HG02943 (cell line): ENCODE measurements around the gene MYO1D.
A peak's percentile ranks its signal among the peaks of the same experiment; 100 is the strongest.

Experiments
- ATAC-seq: cut with Tn5 transposase; IDR thresholded peaks from one replicate; pipeline ENCODE4 v1.9.1; 2021; ENCODE audit warnings: mild to moderate bottlenecking, low read depth, moderate library complexity; ENCODE audit not compliant: unreplicated experiment

MYO1D gene

DNA sequence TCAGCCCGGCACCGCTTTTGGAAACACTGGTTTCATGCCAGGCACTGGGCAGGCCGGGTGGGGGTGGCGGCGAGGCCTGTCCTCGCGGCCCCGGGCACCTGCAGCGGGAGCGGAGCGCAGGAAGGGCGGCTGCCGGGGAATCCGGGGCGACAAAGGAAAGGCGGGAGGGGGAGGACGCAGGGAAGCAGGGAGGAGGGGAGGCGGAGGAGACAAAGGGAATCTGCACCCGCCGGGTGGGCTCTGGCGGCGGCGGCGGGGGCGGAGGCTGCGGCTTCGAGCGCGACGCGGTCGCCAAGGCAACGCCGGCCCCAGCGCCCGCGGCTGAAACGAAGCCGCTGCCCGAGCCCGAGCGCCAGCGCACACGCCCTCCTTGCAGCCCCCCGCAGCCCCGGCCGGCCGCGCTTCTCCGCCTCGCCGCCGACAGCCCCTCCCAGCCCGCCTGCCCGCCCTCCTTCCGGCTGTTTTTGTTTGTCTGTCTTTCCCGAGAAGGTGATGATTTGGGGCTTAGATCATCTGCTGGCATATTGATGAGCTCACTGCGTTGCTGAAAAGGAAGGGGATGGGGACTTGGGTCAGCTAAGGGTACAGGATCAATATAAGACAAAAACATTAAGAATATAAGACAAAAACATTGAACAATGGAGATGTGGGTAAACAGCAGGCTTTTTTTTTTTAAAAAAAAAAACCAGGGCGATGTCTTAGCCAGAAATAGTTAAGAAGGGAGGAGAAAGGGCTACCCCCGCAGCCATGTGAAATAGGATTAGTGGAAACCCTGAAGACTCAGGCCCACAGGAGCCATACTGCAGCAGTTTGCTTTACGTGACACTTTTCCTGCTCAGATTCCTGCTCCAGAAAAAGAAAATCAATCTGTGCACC, 357.5 kb downstream of the MYO1D start:
- no peak for ATAC-seq

DNA sequence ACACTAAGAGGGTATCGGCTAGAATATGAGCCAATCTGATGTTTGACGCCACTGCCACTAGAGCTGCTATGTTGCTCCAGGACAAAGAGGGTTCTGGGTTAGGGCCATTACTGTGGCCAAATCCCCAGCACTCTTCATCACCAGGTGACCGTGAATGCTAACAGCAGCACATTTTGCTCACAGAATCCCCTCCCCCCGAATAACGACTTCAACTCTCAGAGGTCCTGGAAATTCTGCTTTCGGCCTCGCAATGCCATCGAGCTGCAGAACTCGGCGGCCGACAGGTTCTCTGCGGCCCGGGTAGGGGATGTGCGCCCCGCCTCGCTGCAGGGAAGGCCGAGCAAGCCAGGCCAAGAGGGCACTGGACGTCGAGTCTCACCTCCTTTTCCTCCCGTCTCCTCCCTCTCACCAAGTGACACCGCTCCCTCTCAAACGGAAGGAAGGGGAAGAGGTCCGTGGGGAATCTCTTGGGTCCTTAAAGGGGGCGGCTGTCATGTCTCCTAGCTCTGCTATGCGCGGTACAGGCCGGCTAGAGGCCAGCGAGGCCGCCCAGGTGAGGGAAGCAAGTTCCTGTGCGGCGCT, 358.2 kb downstream of the MYO1D start:
- ATAC-seq = no peak

DNA sequence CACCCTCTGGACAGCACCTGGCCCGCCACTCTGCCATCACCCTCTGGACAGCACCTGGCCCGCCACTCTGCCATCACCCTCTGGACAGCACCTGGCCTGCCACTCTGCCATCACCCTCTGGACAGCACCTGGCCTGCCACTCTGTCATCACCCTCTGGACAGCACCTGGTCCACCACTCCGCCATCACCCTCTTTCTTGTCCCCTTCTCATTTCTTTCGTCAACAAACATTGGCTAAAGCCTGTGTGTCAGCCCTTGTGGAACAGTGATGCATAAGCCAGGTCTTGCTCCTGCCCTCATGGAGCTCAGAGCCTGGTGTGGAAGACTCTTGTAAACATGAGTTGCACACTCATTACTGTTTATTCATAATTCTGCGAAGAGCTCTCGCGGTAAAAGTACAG, 358.9 kb downstream of the MYO1D start:
- ATAC-seq = no peak

DNA sequence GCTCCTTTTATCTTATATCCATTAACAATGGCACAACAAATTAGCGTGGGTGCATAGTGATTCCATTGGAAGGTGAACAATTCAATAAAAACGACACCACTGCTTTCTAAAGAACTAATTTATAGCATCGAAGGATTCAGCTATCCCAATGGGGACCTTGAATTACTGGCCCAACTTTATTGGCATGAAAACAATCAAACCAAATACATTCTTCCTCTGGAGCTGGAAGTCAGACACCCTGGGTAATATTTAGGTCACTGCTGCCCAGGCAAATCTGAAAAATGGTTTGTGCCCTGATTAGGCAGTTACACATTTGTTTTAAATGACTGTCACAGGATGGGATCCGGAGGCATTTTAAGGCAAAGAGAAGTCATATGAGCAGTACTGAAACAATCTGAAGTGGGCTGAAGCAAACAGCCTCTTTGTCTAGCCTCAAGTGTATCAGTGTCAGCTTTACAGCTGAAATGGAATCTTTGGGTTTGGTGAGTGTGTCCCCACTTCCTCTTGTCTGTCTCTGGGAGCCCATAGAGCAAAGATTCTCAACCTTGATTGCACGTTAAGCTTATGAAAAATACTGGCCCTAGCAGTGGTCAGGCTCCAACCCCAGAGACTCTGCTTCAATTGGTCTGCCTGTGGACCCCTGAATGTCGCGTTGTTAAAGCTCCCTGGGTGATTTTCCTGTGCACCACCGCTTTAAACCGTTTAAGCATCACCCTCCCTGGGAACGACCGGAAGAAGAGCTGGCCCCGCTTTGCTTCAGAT, 359.8 kb downstream of the MYO1D start:
- no peak for ATAC-seq

DNA sequence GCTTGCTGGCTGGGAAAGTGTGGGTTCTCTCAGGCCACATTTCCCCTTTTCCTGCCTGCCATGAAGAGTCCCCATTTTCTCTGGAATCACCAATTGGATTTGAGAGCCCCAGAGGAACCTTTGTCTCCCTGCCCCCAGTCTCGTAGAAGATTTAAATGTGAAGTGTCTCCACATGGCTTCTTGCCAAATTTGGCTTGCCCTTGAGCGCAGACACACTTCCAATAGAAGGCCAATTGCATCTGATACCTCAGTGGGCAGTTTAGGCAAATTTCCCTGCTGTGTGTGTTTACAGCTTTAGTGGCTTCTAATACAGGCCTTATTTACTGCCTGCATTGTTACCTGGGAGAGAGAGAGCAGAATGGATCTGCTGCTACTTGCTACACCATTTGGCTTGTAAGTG, 360.5 kb downstream of the MYO1D start:
- ATAC-seq = no peak

DNA sequence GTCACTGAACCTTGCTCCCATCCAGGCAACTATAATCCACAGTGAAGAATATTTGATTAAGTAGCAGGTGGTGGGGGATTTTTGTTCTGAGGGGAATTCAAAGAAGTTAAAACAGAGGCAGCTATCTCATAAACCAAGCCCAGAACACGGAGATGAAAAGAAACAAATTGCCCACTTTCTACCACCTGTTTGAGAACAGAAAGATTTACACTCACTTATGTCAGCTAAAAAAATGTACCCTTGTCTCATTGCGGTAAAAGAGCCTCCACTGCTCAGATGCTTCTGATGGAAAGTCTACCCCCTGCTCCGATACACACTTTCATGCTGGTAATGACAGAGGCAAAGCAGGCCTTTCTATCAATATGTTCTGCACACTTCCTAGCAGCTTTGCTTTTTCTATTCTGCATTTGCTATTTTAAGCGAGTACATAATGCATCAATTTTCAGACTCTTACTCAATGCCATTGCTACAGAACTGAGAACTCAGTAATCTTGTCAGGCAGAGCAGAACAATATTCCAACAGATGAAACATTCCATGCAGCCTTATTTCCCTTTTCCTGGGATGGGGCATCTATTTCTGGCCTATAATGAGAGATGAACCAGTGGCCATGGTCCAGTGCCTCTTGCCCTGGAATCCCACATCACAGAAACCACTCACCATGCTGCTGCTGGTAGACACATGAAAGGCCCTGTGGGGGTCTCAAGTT, 361.1 kb downstream of the MYO1D start:
- ATAC-seq = no peak

DNA sequence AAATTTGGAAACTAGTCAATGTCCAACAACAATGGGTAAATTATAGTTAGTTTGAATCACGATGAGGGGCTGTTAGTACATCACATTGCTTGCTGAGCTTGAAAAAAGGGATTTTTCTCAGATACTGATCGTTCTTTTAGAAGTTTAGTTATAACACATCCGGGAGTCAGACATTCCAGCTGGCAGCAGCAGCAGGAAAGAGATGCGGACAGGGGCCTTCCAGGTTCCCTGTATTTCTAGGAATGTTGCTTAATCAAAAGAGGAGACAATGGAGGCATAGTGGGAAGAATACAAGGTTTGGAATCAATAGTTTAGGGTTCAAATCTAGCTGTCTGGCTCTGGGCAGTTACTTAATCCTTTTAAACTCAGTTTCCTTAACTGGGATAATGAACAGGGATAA, 362.3 kb downstream of the MYO1D start:
- ATAC-seq = no peak

DNA sequence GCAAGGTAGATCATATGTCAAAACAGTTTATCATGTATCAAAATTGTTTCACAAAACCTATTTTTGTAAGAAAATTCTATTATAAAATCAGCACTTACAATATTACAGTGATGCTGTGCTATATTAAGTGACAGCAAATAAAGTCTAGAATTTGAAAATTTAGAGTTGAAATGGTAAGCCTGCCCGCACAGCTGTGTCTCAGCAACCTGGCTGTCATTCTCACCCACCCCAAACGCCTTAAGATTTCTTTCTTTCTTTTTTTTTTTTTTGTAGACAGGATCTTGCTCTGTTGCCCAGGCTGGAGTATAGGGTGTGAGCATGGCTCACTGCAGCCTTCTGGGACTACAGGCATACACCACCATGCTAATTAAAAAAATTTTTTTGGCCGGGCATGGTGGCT, 363.3 kb downstream of the MYO1D start:
- ATAC-seq = no peak

DNA sequence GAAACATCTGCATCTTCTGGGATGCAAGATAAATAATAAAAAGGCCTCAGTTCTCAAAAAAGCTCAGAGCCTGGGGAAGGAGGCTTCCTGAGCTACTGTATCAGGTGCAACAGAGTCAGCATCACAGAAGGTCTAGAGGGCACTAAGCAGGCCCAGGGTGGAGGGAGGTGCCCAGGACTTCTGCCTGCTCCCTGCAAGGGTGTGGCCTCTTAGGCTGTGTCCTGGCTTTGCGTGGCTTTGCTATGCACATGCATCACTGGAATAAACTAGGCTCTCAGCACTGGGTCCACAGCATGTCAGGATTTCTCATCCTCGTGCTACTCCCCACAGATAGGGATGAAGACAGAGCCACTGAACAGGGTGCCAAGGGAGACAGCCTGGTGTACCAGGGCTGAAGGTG, 364.6 kb downstream of the MYO1D start:
- no peak for ATAC-seq

DNA sequence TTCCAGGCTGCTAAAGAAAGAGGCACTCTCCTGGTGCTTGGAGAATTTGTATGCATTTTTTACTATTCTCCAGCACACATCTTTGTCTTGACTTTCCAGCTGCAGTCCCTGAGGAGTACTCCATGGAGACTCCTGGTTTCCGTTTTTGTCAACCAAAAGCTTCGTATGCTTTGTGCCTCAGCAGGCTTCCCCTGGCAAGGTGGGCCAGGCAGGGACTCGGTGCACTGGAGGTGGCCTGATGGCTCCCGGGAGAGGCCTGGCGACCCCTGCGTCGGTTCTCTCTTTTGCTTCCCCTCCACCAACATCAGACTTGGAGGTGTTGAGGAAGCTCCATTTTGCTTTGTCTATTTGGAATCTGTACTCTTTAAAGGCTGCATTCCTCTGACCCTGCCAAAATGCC, 366.5 kb downstream of the MYO1D start:
- ATAC-seq = no peak

DNA sequence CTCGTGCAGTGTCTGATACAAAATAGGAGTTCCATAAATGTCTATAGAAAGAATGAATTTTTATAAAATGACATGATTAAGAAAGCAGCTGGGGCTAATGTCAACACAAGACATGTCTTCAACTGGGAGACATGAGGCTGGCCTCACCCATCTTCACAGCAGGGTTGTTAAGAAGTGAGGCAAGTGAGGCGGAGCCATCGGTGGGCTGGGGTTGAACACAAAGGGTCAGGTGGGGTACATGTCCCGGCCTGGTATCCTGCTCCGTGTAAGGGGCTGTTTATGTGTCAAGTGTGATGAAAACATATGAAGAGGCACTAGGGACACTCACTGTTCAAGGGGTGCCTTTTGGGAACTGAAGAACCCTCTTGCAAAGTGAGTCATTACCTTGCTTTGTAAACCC, 368.0 kb downstream of the MYO1D start:
- ATAC-seq = no peak

DNA sequence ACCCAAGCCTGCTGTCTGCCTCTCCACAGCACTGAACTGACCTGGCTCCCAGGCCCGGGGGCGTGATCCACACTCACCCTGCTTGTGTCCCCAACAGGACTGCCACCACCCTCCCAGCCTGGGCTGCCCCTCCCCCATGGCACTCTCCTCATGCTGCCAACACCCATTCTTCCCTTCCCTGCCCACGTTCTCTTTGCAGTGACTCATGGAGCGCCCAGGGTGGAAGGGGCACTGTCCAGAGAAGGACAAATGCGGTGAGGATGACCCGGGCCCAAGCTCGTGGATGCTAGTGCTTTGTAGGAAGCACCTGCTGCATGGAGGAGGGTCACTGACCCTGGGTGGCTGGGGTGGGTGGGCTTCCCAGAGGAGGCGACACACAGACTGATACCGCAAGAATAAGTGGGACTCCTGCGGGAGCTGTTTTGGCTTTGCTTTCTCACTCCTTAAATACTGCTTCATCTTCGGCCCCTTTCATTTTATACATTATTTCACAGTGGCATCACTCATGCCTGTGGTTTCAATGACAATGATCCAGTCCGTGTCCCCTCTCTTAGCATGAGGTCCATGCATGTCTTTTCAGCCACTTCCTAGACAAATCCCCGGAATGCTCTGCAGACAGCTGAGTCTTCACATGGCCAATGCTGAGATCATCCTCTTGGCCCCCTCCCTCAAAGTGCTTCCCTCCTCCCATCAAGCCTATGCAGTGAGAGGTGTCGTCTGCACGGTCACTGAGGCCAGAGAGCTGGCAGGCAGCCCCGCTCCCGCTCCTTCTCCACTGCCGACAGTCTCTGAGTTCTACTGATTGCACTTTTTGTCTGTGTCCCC, 372.5 kb downstream of the MYO1D start:
- ATAC-seq = peak; percentile 13

DNA sequence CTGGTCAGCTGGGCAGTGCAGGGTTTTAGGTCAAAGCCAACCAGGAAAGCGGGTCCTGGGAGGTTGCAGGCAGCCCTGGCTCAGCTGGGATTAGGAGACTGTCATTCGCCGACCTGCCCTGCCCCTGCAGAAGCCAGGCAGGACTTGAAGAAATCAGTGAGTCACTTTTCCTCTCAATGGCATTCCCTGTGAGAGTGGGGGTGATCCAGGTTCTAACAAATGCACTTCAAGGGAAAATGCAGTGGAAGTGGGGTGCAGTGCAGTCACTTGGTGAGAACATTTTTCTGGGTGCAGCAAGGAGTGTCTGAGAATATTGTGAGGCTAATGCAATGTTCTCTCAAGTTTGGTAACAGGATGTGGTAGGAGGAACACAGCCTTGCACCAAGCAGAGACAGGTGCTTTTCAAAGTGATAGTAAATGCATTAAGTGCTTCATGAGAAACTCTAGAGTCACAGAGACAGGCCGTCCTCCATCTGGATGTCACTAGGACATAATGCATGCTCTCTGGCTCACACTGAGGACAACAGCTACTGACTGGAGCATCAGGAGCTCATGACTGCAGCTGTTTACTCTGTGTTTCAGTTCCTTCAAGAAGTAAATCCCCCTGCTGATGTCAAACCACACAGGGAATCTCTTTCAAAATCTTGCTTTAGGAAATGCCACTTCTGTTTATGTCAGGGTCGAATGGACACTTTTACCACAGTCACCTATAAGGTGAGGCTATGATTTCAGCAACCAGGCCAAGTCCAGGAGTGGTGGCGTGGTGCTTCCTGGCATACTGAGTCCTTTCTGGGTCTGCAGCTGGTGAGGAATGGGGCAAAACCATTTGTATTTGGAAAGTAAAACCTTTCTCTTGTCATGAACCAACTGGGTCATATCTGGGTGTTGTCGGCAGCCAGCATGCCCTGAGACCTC, 373.4 kb downstream of the MYO1D start:
- ATAC-seq = peak; percentile 87

DNA sequence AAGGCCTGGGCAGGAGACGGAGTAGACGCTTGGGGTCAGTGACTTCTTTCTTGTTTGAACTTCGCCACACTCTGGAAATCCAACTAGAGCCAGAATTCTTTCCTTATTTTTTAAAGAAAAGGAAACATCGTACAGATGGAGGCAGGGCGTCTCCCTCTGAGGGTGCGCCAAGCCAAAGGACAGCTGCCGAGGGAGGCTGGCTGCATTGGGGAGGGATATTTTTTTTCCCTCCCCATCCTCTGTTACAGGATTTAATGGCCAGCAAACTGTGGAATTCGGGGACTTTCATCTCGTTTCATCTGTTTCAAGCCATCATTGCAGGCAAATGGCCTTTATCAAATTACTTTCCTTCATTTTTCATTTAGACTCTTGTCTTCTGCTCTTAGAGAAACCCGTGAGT, 374.2 kb downstream of the MYO1D start:
- no peak for ATAC-seq

DNA sequence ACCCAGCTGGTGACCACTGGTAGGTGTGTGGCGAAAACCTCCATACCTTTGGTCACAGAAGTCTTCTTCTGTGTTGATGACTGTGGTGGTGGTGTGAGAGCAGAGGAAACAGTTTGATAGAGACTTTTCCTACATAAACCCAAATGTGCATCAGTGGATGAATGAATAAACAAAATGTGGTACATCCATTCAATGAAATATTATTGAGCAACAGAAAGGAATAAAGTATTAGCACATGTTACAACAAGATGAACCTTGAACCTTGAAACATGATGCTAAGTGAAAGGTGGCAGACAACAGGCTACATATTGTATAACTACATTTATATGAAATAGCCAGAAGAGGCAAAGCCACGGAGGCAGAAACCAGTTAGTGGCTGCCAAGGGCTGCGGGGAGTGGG, 374.9 kb downstream of the MYO1D start:
- no peak for ATAC-seq

DNA sequence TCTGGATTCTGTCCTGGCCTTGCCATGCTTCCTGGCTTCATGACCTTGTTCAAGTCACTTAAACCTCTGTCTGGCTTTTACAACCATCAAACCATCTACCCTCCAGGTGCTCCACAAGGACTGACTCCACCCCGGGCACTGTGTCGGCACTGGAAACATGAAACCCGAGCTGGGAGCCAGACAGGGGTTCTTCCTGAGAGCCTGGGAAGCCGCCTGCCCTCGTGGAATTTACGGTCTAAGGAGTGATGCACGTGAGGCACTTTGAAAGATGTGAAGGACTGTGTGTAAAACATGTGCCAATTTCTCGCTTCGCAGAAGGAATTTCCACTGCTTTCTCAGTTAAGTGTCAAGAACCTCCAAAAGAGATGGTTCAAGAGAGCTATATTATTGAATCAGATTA, 378.5 kb downstream of the MYO1D start:
- ATAC-seq = no peak

DNA sequence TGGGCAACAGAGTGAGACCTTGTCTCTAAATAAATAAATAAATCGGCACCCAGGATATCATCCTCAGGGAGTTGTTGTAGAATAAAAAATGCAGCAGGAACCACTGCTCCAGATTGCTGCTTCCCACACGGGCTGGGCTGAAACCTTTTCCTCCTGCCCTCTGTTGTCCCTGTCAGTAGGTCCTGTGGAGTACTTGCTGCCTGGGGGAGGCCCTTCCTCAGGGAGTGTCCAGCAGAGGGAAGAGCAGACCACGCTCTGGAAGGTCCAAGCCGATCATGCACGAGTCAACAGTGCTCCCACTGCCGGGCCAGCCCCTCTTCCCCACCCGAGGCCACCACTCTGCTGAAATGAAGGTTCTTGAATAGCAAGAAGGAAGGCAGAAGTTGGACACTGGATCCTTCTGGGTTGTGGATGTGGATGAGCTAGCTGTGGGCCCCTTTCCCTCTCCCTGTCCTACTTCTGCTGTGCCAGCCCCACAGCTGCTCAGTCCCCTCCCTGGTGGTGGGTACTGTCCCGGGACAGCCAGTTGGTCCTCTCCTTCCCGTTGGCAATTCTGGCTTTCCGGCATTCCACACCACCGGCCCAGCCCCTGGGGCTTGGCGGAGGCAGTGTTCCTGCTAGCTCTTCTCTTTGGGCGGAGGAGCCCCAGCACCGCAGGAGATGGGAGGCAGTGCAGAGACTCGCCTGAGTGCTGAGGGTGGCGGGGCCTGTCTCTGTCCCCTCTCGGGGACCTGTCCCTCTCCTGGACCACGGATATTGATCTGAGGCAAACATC, 379.3 kb downstream of the MYO1D start:
- ATAC-seq = no peak

DNA sequence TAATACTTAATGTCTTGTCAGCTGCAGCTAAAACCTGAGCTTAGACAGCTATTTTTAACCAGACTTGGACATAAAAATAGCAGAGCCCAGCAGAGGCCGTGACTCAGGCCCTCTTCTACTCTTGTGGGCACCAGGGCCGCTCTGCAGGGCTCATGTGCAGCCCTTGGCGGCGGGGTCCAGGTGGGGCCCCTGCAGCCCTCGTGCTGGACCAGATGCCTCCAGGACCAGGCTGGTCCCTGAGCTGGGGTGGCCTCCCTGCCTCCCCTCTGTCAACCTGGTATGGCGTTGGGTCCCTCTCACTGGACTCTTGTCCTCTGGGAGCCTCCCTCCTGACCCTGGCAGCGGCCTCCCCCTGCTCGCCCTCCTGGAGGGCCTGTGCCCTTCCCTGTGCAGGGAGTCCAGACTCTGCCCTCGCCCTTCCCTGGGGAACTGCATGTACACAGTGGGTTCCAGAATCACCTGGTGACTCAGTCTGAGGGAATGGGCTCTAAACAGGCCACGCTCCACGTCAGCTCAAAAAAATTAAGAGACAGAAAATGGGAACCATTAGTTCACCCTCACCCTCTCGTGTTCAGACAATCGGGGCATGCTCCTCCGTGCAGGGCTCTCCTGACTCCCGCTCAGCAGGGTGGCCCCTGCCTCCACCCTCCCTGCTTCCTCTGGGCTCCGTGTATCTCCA, 380.4 kb downstream of the MYO1D start:
- no peak for ATAC-seq
